Measurements from ENCODE around the gene FHIT.
"Not testable (repeated sequence)": the region's sequence is repeated elsewhere in the genome, so short reads cannot be mapped to it uniquely, and the experiment has no call there.

Gene FHIT

DNA sequence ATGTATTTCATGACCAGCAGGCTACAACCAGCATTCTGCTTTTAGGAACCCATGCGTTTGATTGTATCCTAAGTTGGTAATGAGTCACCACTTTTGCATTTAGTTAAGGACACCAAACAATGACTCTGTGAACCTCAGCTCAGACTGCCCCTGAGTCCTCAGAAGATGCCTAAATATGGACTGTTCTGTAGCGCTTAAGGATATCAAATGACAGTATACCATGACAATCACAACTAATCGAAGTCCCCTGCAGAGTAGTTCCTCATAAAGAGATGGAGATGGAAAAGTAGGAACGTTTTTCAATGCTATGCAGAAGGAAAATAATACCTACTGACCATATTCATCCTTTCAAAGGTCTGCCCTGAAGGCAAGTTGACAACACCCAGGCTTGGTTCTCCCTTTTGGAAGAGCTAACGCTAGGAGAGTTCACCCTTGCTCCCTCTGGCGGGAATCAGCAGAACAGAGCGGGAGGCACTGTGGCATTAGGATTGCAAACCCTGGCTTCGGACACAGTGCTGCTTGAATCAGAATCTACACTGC, 508.6 kb downstream of the FHIT start:
- in situ Hi-C loops (cut with MboI; ENCODE audit: low sequenced_read_pairs), result no loop called here

GRCh38 chr3:60737633-60738399, 513.4 kb downstream of the FHIT start:
- in situ Hi-C loops (cut with MboI; ENCODE audit: low sequenced_read_pairs), result no loop called here

DNA sequence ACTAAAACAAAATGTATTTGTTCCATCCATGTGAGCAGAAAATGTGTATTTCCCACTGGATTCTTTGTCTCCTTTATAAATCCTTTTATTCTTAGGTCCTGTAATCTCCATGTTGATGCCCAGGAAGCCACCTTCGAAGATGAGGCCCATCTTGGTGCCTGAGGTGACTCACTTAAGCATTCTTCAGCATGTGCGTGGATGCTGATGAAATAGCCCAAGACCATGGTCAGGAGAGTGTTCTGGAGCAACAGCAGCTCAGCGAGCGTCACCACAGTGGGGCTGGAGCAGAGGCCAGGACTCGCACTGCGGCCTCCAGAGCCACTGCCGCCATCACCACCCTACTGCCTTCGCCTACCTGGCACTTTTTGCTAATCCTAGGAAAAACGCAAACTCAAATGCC, 520.9 kb downstream of the FHIT start:
- in situ Hi-C loops (cut with MboI; ENCODE audit: low sequenced_read_pairs), result no loop called here

GRCh38 chr3:60729056-60729455, 522.2 kb downstream of the FHIT start:
- in situ Hi-C loops (cut with MboI; ENCODE audit: low sequenced_read_pairs), result no loop called here

- in situ Hi-C loops (cut with MboI; ENCODE audit: low sequenced_read_pairs), result no loop called here
Measured at GRCh38 chr3:60728006-60728405, 523.2 kb downstream of the FHIT start.

- in situ Hi-C loops (cut with MboI; ENCODE audit: low sequenced_read_pairs), result no loop called here
Measured at GRCh38 chr3:60720736-60721135, 530.5 kb downstream of the FHIT start.

GRCh38 chr3:60716573-60716972, 534.7 kb downstream of the FHIT start:
- in situ Hi-C loops (cut with MboI; ENCODE audit: low sequenced_read_pairs), result no loop called here

GRCh38 chr3:60708191-60708975, 542.9 kb downstream of the FHIT start:
- in situ Hi-C loops (cut with MboI; ENCODE audit: low sequenced_read_pairs), result no loop called here

DNA sequence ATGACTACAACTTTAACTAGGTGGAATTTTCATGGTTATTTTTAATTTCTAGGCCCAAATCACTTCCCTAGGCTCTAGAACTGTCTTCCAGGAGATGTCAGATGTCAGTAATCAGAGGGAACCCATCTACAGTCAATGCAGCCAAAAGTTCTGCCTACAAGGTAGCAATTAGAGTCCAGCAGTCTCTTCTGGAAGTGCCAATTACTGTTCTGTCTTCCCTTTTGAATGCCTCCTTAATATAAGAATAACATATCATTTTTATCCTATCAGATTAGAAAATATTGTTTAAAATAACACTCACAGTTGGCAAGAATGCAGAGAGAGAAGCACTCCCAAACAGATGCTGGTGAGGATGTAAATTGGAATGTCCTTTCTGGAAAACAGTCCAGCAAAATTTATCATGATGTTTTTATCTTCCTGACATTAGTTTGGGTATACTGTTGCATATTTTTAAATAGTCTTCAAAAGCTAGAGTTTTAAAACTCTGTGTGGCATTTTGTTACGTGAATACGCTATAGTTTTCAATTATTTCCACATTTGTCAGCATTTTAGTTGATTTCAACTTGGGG, 543.7 kb downstream of the FHIT start:
- in situ Hi-C loops (cut with MboI; ENCODE audit: low sequenced_read_pairs), result no loop called here

DNA sequence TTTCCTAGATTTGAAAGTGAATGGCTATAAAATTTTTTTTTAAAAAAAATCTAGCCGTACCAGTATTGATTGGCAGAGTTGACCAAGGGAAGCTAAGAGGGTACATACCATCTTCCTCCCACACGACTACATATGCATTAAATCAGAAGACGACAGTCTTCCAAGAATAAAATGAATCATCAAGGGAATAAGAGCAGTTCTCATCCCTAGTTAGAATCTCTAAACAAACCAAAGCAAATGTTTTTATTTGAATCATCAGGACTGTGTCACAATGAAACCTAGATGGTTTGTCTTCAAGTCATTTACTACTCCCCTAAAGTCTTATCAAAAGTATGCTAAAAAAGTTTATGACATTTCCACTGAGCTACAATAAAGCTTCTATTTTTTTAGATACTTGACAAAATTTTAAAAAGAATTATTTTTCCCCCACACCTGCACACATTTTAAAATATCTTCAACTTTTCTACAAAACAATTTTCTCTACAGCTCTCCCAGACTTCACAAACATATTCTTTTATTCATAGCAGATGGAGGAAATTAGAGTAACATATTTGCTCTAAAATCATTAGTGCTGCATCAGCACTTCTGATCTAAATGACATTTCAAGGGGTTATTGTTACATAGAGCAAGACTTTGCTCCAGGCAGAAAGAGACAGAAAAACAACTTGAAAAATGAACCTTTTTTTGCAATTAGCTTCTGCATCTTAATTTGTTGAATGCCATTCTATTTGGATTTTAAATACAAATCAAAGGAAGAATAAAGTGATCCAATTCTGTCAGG, 547.1 kb downstream of the FHIT start:
- in situ Hi-C loops (cut with MboI; ENCODE audit: low sequenced_read_pairs), result no loop called here

DNA sequence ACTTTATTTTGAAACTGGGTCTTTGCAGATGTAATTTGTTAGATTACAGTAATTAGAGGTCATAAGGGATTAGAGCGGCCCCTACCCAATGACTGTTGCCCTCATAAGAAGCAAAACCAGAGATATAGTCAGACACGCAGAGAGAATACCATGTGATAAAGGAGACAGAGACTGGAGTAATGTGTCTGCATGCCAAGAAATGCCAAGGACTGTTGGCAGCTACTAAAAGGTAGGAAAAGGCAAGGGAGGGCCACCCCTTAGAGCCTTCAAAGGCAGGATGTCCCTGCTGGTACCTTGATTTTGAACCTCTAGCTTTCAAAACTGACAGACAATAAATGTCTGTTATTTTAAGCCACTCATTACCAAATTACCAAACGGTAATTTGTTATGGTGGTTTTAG, 548.2 kb downstream of the FHIT start:
- in situ Hi-C loops (cut with MboI; ENCODE audit: low sequenced_read_pairs), result no loop called here

GRCh38 chr3:60698117-60698516, 553.1 kb downstream of the FHIT start:
- in situ Hi-C loops (cut with MboI; ENCODE audit: low sequenced_read_pairs), result no loop called here

- in situ Hi-C loops (cut with MboI; ENCODE audit: low sequenced_read_pairs), result no loop called here
Measured at GRCh38 chr3:60697132-60697531, 554.1 kb downstream of the FHIT start.

- in situ Hi-C loops (cut with MboI; ENCODE audit: low sequenced_read_pairs), result no loop called here
Measured at GRCh38 chr3:60696428-60697125, 554.7 kb downstream of the FHIT start.

- in situ Hi-C loops (cut with MboI; ENCODE audit: low sequenced_read_pairs), result no loop called here
Measured at GRCh38 chr3:60675424-60675823, 575.8 kb downstream of the FHIT start.

GRCh38 chr3:60674870-60675269, 576.4 kb downstream of the FHIT start:
- in situ Hi-C loops (cut with MboI; ENCODE audit: low sequenced_read_pairs), result no loop called here

DNA sequence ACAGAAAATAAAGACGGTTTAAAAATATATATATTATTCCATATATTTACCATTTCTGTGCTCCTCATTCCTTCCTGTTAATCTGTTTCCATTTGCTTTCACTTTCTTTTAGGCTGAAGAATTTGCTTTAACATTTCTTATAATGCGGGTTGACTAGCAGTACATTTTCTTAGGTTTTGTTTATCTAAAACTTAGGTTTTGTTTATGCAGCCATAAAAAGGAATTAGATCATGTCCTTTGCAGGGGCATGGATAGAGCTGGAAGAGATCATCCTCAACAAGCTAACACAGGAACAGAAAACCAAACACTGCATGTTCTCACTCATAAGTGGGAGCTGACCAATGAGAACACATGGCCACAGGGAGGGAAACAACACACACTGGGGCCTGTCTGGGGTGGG, 578.1 kb downstream of the FHIT start:
- in situ Hi-C loops (cut with MboI; ENCODE audit: low sequenced_read_pairs), result no loop called here

DNA sequence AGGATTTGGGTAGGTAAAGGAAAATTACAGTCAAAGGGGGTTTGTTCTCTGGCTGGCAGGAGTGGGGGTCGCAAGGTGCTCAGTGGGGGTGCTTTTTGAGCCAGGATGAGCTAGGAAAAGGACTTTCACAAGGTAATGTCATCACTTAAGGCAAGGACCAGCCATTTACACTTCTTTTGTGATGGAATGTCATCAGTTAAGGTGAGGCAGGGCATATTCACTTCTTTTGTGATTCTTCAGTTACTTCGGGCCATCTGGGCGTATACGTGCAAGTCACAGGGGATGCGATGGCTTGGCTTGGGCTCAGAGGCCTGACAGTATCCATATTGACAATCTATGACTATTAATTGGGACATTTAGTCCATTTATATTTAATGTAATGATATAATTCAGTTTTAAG, 578.9 kb downstream of the FHIT start:
- in situ Hi-C loops (cut with MboI; ENCODE audit: low sequenced_read_pairs), result not testable (repeated sequence)

- in situ Hi-C loops (cut with MboI; ENCODE audit: low sequenced_read_pairs), result no loop called here
Measured at GRCh38 chr3:60669636-60670035, 581.6 kb downstream of the FHIT start.

DNA sequence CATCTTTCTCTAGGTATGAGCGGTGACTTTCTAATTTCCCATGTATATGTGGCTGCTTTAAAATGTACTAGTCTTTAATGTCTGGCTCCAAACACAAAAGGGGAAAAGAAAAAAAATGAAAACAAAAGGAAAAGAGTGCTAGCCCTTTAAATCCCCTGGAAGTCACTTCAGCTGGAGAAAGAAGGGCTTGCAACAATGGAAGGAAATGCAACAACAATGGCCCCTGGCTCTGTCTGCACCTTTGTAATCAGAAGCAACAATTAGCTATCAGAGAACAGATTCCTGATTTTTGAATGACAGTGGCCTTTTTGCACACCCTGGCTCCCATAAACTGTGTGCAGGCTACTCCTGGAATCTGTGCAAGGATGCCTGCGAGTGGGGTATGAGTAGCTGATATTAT, 591.2 kb downstream of the FHIT start:
- in situ Hi-C loops (cut with MboI; ENCODE audit: low sequenced_read_pairs), result no loop called here

All from HL-60/S4 treated with phorbol 12-myristate 13-acetate at 8.2 ng/mL for 4 days and 3 days (cell line).